Adrenal gland (tissue), 12 donors: ENCODE data around the gene COPE. TPM values are rescaled to one million over a fixed set of nuclear protein-coding genes. Genes with fewer than 3 reads are reported as not detected.

Experiments
- DNase-seq, 7 donors: peaks; one replicate each; pipeline ENCODE4 v3.0.0-alpha.2; 2019 to 2020
- H3K27ac ChIP-seq, 5 donors: fragments of 200-600 bp; sonication (generic) in 4 of 5; 1 replicate in 3 of 5; 2 replicates in 2 of 5; pipeline versions ENCODE4 v1.5.1 to v1.8.0; 2016 to 2020; ENCODE audit warnings: mild to moderate bottlenecking in 1 of 5
- H3K27me3 ChIP-seq: fragments of 200-600 bp; 2 replicates; pipeline ENCODE4 v1.8.0; 2021
- H3K36me3 ChIP-seq, 2 donors: fragments of 200-600 bp; replicated peaks in 1 of 2; 1 replicate in 1 of 2; 2 replicates in 1 of 2; pipeline versions ENCODE4 v1.5.1 to v1.8.0; 2018 to 2022
- H3K4me1 ChIP-seq, 2 donors: fragments of 200-600 bp; replicated peaks in 1 of 2; 1 replicate in 1 of 2; 2 replicates in 1 of 2; pipeline versions ENCODE4 v1.5.1 to v1.8.0; 2018 to 2021
- H3K4me3 ChIP-seq, 4 donors: fragments of 200-600 bp; sonication (generic) in 3 of 4; one replicate each; pipeline ENCODE4 v1.5.1; 2016 to 2018
- H3K9me3 ChIP-seq, 3 donors: fragments of 200-600 bp; sonication (generic) in 1 of 3; replicated peaks in 1 of 3; 1 replicate in 2 of 3; 2 replicates in 1 of 3; pipeline versions ENCODE4 v1.5.1 to v1.8.0; 2016 to 2021
- POLR2A ChIP-seq, 2 donors: fragments of 450-650 bp; IDR thresholded peaks; one replicate each; pipeline ENCODE4 v1.6.1; 2017; ENCODE audit warnings: antibody characterized with exemption in 2 of 2, mild to moderate bottlenecking in 2 of 2, moderate library complexity in 1 of 2
- WGBS, 4 donors: extraction: QIAGEN DNeasy Blood & Tissue Kit in 2 of 4; methylation state at CpG; one replicate each; pipeline versions ENCODE4 v1.1.5 to v1.1.7; 2013 to 2017; 5-methylcytosine and 5-hydroxymethylcytosine counted together
- intact Hi-C, 2 donors: fragments of 100-400 bp; cut with DNase I; formaldehyde crosslinking; loops; one replicate each; pipeline versions ENCODE4 v1.14.1 to v1.15.0; 2022 to 2023
- polyA plus RNA-seq, 3 donors: library from polyadenylated mRNA; stranded (reverse); fragments of 200-250 nt in 2 of 3; fragments of 350-450 nt in 1 of 3; fragmentation: Illumina TruSeq in 1 of 3; extraction: RNeasy Lipid Tissue Mini Kit (QIAGEN cat#74804) in 1 of 3; gene quantifications; one replicate each; pipeline ENCODE4 v1.2.3, GENCODE V29; 2013 to 2014
- total RNA-seq, 9 donors: library from RNA; depleted of rRNA in 4 of 9; stranded (reverse); fragments of >200 nt in 4 of 9; fragments of 120-200 nt in 1 of 9; fragmentation: NEBNext Ultra II Directional in 1 of 9; extraction: Animal tissue kit (Norgen Biotek cat#: 25700) in 1 of 9; gene quantifications; one replicate each; pipeline versions ENCODE4 v1.1.0 to v1.2.4, GENCODE V29; 2013 to 2023
- TF ChIP-seq, protein P1 (sequence below), 6 experiments: fragments of 450-650 bp in 4 of 6; fragments of 200-600 bp in 2 of 6; sonication (generic) in 1 of 6; IDR thresholded peaks; 1 replicate in 5 of 6; 2 replicates in 1 of 6; pipeline versions ENCODE4 v1.5.1 to v1.8.0; 2016 to 2021; ENCODE audit warnings: antibody characterized with exemption in 6 of 6, mild to moderate bottlenecking in 2 of 6, moderate library complexity in 1 of 6
- donor health status: healthy with polysubstance abuse.
- donor health status: Bipolar disorder and iron deficiency.
- donor health status: DM: yes; HTN: yes; CAD: no.
- donor health status: DM: no; HTN: no; CAD: no.
- donor health status: DM: no; HTN: no; CAD: no.
- donor health status: DM: yes; HTN: yes; CAD: no.

Gene COPE
- total and polyA plus RNA-seq, 12 donors = 45.1 to 400 (median 298) TPM

DNA sequence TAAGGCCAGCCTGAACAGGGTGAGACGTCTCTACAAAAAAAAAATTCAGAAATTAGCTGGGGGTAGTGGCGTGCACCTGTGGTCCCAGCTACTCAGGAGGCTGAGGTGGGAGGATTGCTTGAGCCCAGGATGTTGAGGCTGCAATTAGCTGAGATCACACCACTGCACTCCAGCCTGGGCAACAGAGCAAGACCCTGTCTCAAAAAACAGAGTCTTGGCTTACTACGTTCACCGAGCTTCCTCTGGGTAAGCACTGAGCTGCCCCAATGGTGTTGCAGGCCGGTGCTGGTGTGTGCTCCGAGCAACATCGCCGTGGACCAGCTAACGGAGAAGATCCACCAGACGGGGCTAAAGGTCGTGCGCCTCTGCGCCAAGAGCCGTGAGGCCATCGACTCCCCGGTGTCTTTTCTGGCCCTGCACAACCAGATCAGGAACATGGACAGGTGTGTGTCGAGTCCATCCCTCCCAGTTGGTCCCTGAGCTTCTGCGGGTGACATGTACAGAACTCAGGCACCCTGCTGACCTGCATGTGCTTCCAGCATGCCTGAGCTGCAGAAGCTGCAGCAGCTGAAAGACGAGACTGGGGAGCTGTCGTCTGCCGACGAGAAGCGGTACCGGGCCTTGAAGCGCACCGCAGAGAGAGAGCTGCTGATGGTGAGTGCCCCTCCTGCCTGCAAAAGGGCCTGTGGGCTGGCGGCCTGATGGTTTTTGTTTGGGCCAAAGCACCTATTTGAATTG is 63.4 kb downstream of the COPE start:
- peaks cover 0 to 100% of the 10 kb centered on the region in 2 donors for H3K36me3 ChIP-seq
- intact Hi-C loops = loop anchor here (10.0 kb wide), 2 partner anchors 381 to 401 kb away; no protein-coding TSS in a partner anchor
- no peak for TF ChIP-seq POLR2A (IDR thresholded peaks at IDR 0.05)
- TF ChIP-seq, protein P1, sequence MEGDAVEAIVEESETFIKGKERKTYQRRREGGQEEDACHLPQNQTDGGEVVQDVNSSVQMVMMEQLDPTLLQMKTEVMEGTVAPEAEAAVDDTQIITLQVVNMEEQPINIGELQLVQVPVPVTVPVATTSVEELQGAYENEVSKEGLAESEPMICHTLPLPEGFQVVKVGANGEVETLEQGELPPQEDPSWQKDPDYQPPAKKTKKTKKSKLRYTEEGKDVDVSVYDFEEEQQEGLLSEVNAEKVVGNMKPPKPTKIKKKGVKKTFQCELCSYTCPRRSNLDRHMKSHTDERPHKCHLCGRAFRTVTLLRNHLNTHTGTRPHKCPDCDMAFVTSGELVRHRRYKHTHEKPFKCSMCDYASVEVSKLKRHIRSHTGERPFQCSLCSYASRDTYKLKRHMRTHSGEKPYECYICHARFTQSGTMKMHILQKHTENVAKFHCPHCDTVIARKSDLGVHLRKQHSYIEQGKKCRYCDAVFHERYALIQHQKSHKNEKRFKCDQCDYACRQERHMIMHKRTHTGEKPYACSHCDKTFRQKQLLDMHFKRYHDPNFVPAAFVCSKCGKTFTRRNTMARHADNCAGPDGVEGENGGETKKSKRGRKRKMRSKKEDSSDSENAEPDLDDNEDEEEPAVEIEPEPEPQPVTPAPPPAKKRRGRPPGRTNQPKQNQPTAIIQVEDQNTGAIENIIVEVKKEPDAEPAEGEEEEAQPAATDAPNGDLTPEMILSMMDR (IDR thresholded peaks at IDR 0.05) = no peak
- no peak overlapping the region for H3K4me3 ChIP-seq
- H3K4me1 ChIP-seq = peaks cover 3 to 7% of the 10 kb centered on the region in 2 donors
- DNase-seq = no peak
- H3K27me3 ChIP-seq = no peaks in the 10 kb centered on the region
- no peak overlapping the region for H3K27ac ChIP-seq
- 90 to 91% (median 90%) methylated on average over 9 to 27 of the region's 27 CpGs for WGBS, 4 donors
- no peaks in the 10 kb centered on the region for H3K9me3 ChIP-seq

DNA sequence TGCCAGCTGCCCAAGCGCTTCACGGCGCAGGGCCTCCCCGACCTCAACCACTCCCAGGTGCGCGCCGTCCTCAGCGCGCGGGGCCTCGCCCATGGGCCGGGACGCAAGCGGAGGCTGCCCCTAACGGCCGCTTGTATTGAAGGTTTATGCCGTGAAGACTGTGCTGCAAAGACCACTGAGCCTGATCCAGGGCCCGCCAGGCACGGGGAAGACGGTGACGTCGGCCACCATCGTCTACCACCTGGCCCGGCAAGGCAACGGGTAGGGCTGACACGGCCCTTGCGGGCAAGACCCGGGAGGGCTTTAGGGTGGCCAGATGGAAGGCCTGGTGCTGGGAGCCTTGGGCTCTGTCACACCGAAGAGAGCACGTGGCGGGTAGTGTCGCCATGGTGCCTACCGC is 64.2 kb downstream of the COPE start:
- Histone ChIP-seq H3K4me3 (no peak overlapping the region), H3K36me3 (peaks cover 0 to 95% of the 10 kb centered on the region in 2 donors), H3K4me1 (peaks cover 11 to 13% of the 10 kb centered on the region in 2 donors), H3K27ac (no peak overlapping the region), H3K27me3 (no peaks in the 10 kb centered on the region), H3K9me3 (no peaks in the 10 kb centered on the region)
- no peak for TF ChIP-seq POLR2A (IDR thresholded peaks at IDR 0.05)
- TF ChIP-seq, protein P1 (IDR thresholded peaks at IDR 0.05) = no peak
- intact Hi-C loops = loop anchor here (10.0 kb wide), 2 partner anchors 380 to 400 kb away; no protein-coding TSS in a partner anchor
- whole genome bisulfite sequencing, 4 donors = 92 to 97% (median 96%) methylated on average over 7 to 33 of the region's 33 CpGs
- no peak for DNase-seq

- H3K36me3 ChIP-seq = peaks cover 0 to 84% of the 10 kb centered on the region in 2 donors
- H3K27ac ChIP-seq = no peak overlapping the region
- no peak overlapping the region for H3K4me3 ChIP-seq
- 86 to 97% (median 88%) methylated on average over 11 to 17 of the region's 17 CpGs for WGBS, 4 donors
- TF ChIP-seq, protein P1 (IDR thresholded peaks at IDR 0.05) = no peak
- TF ChIP-seq POLR2A (IDR thresholded peaks at IDR 0.05) = no peak
- no peaks in the 10 kb centered on the region for H3K9me3 ChIP-seq
- peaks cover 22 to 23% of the 10 kb centered on the region in 2 donors for H3K4me1 ChIP-seq
- H3K27me3 ChIP-seq = no peaks in the 10 kb centered on the region
- DNase-seq = no peak
- intact Hi-C loops = loop anchor here (10.0 kb wide), 2 partner anchors 379 to 399 kb away; no protein-coding TSS in a partner anchor
Measured at GRCh38 chr19:18853755-18854427, 65.3 kb downstream of the COPE start.

- WGBS, 4 donors = 84 to 94% (median 85%) methylated on average over 12 of the region's 12 CpGs
- DNase-seq = no peak
- Histone ChIP-seq H3K9me3 (no peaks in the 10 kb centered on the region), H3K36me3 (peaks cover 0 to 79% of the 10 kb centered on the region in 2 donors), H3K4me3 (no peak overlapping the region), H3K4me1 (peaks cover 33 to 35% of the 10 kb centered on the region in 2 donors), H3K27ac (no peak overlapping the region), H3K27me3 (no peaks in the 10 kb centered on the region)
- TF ChIP-seq, protein P1 (IDR thresholded peaks at IDR 0.05) = no peak
- no peak for TF ChIP-seq POLR2A (IDR thresholded peaks at IDR 0.05)
- intact Hi-C loops = loop anchor here (10.0 kb wide), 2 partner anchors 378 to 398 kb away; no protein-coding TSS in a partner anchor
Measured at GRCh38 chr19:18852648-18853047, 66.5 kb downstream of the COPE start.
